Naive thymus-derived CD4-positive, alpha-beta T cell (primary cell): ENCODE data around the gene CLSTN2. TPM values are rescaled to one million over a fixed set of nuclear protein-coding genes. Genes with fewer than 3 reads are reported as not detected.

Experiments used
- ATAC-seq: fragments of 150-1000 bp; cut with Tn5 transposase; 2 replicates; pipeline ENCODE4 v1.10.0; 2021; ENCODE audit warnings: mild to moderate bottlenecking, moderate library complexity
- CTCF ChIA-PET: fragments of 350-600 bp; sonication (Branson Sonifier 250); formaldehyde crosslinking; loops from one replicate; lab custom pipeline; 2021; ENCODE audit warnings: antibody characterized with exemption; lab: Charles Lee
- POLR2A ChIA-PET: fragments of 350-600 bp; sonication (Branson Sonifier 250); formaldehyde crosslinking; loops from one replicate; lab custom pipeline; 2021; ENCODE audit warnings: antibody characterized with exemption, inconsistent platforms; lab: Charles Lee
- DNase-seq, 9 donors: peaks; one replicate each; pipeline versions ENCODE4 v3.0.0 to v3.0.0-alpha.2; 2020 to 2022; ENCODE audit warnings: mixed read lengths in 1 of 9
- H3K27ac ChIP-seq: one replicate; pipeline ENCODE4 v1.7.0; 2013; ENCODE audit warnings: mild to moderate bottlenecking, low read depth, low read length, moderate library complexity
- H3K27me3 ChIP-seq, 2 donors: one replicate each; pipeline ENCODE4 v1.7.0; 2013; ENCODE audit warnings: low read length in 2 of 2, mild to moderate bottlenecking in 2 of 2, moderate library complexity in 2 of 2; ENCODE audit not compliant: control insufficient read depth in 2 of 2, insufficient read depth in 2 of 2
- H3K36me3 ChIP-seq, 3 experiments: 1 replicate in 2 of 3; 2 replicates in 1 of 3; pipeline ENCODE4 v1.7.0; 2013; ENCODE audit warnings: low read length in 3 of 3, mild to moderate bottlenecking in 3 of 3, moderate library complexity in 1 of 3; ENCODE audit not compliant: insufficient read depth in 3 of 3, control insufficient read depth in 2 of 3
- H3K4me1 ChIP-seq, 2 donors: one replicate each; pipeline ENCODE4 v1.7.0; 2013; ENCODE audit warnings: low read length in 2 of 2, mild to moderate bottlenecking in 2 of 2, moderate library complexity in 1 of 2; ENCODE audit not compliant: control insufficient read depth in 2 of 2, insufficient read depth in 2 of 2
- H3K4me3 ChIP-seq: 2 replicates; pipeline ENCODE4 v1.7.0; 2013; ENCODE audit warnings: mild to moderate bottlenecking, low read length
- H3K9me3 ChIP-seq, 3 experiments: 1 replicate in 2 of 3; 2 replicates in 1 of 3; pipeline ENCODE4 v1.7.0; 2013; ENCODE audit warnings: low read length in 3 of 3; ENCODE audit not compliant: control insufficient read depth in 2 of 3
- H3K27ac Mint-ChIP-seq, 9 donors: one replicate each; pipeline ENCODE4 v1.8.0; 2020 to 2022; ENCODE audit warnings: mixed read lengths in 9 of 9, mild to moderate bottlenecking in 8 of 9, moderate library complexity in 5 of 9, inconsistent platforms in 2 of 9
- H3K27me3 Mint-ChIP-seq, 5 donors: one replicate each; pipeline ENCODE4 v1.8.0; 2021 to 2022; ENCODE audit warnings: mixed read lengths in 5 of 5, mild to moderate bottlenecking in 1 of 5
- H3K36me3 Mint-ChIP-seq, 5 donors: one replicate each; pipeline ENCODE4 v1.8.0; 2020 to 2022; ENCODE audit warnings: mixed read lengths in 5 of 5, mild to moderate bottlenecking in 3 of 5, inconsistent platforms in 1 of 5
- H3K4me1 Mint-ChIP-seq, 7 donors: one replicate each; pipeline ENCODE4 v1.8.0; 2020 to 2022; ENCODE audit warnings: mixed read lengths in 7 of 7, mild to moderate bottlenecking in 3 of 7, inconsistent platforms in 1 of 7
- H3K4me3 Mint-ChIP-seq, 10 donors: one replicate each; pipeline ENCODE4 v1.8.0; 2020 to 2022; ENCODE audit warnings: mild to moderate bottlenecking in 10 of 10, mixed read lengths in 10 of 10, moderate library complexity in 6 of 10, inconsistent platforms in 2 of 10
- H3K9me3 Mint-ChIP-seq, 11 donors: one replicate each; pipeline ENCODE4 v1.8.0; 2020 to 2022; ENCODE audit warnings: mixed read lengths in 11 of 11, mild to moderate bottlenecking in 4 of 11, inconsistent platforms in 1 of 11, moderate library complexity in 1 of 11
- intact Hi-C, 2 donors: fragments of 100-400 bp; cut with micrococcal nuclease; formaldehyde crosslinking; loops; one replicate each; pipeline ENCODE4 v1.15.1; 2023
- polyA plus RNA-seq, 2 donors: library from polyadenylated mRNA; unstranded; fragments of 300-500 nt; fragmentation: Illumina TruSeq; gene quantifications; one replicate each; pipeline ENCODE4 v1.2.3, GENCODE V29; 2021
- total RNA-seq, 6 experiments: library from RNA in 5 of 6; stranded (reverse) in 5 of 6; gene quantifications; 1 replicate in 5 of 6; 2 replicates in 1 of 6; pipeline ENCODE4 v1.2.3 and lab custom pipeline; 2021 to 2026

Gene CLSTN2
- total and polyA plus RNA-seq, 7 experiments from 2014 or later: 0.02 TPM; not detected in 6

- intact Hi-C loops: no loop called here
- Mint-ChIP-seq H3K36me3 (no peaks in the 10 kb centered on the region), H3K27me3 (peaks cover 0 to 14% (median 5%) of the 10 kb centered on the region in 5 donors), H3K4me3 (no peak overlapping the region), H3K4me1 (no peaks in the 10 kb centered on the region), H3K9me3 (peaks cover 0 to 2% (median 0%) of the 10 kb centered on the region in 11 donors), H3K27ac (no peak overlapping the region)
- Histone ChIP-seq H3K4me1 (no peaks in the 10 kb centered on the region), H3K4me3 (no peak overlapping the region), H3K27ac (no peak overlapping the region), H3K36me3 (no peaks in the 10 kb centered on the region), H3K27me3 (no peaks in the 10 kb centered on the region), H3K9me3 (no peaks in the 10 kb centered on the region)
- DNase-seq (no peak), ATAC-seq (no peak)
- ChIA-PET CTCF (no interaction called here), POLR2A (no interaction called here)
These were observed 218.1 kb downstream of the CLSTN2 start for GRCh38 chr3:140152851-140153639.

GRCh38 chr3:140153736-140154135, 218.8 kb downstream of the CLSTN2 start:
- Mint-ChIP-seq H3K27me3 (peaks cover 0 to 14% (median 5%) of the 10 kb centered on the region in 5 donors), H3K27ac (no peak overlapping the region), H3K9me3 (peaks cover 0 to 2% (median 0%) of the 10 kb centered on the region in 11 donors), H3K4me1 (no peaks in the 10 kb centered on the region), H3K36me3 (no peaks in the 10 kb centered on the region), H3K4me3 (no peak overlapping the region)
- Histone ChIP-seq H3K4me3 (no peak overlapping the region), H3K27me3 (no peaks in the 10 kb centered on the region), H3K27ac (no peak overlapping the region), H3K4me1 (no peaks in the 10 kb centered on the region), H3K9me3 (no peaks in the 10 kb centered on the region), H3K36me3 (no peaks in the 10 kb centered on the region)
- intact Hi-C loops: no loop called here
- ChIA-PET POLR2A (no interaction called here), CTCF (no interaction called here)
- DNase-seq (no peak), ATAC-seq (no peak)

GRCh38 chr3:140157161-140157560, 222.2 kb downstream of the CLSTN2 start:
- no peaks in the 10 kb centered on the region for H3K36me3 ChIP-seq
- no peak overlapping the region for H3K4me3 ChIP-seq
- no peak overlapping the region for H3K4me3 Mint-ChIP-seq
- intact Hi-C loops: no loop called here
- H3K27ac Mint-ChIP-seq: no peak overlapping the region
- ChIA-PET CTCF (no interaction called here), POLR2A (no interaction called here)
- H3K4me1 ChIP-seq: no peaks in the 10 kb centered on the region
- no peak overlapping the region for H3K27ac ChIP-seq
- DNase-seq (no peak), ATAC-seq (no peak)
- peaks cover 0 to 15% (median 7%) of the 10 kb centered on the region in 5 donors for H3K27me3 Mint-ChIP-seq
- H3K9me3 ChIP-seq: no peaks in the 10 kb centered on the region
- no peaks in the 10 kb centered on the region for H3K36me3 Mint-ChIP-seq
- H3K4me1 Mint-ChIP-seq: no peaks in the 10 kb centered on the region
- H3K27me3 ChIP-seq: peaks cover 0 to 2% of the 10 kb centered on the region in 2 donors
- H3K9me3 Mint-ChIP-seq: peaks cover 0 to 3% (median 0%) of the 10 kb centered on the region in 11 donors

- DNase-seq: no peak
- H3K4me3 Mint-ChIP-seq: no peak overlapping the region
- intact Hi-C loops: no loop called here
These were observed 224.7 kb downstream of the CLSTN2 start for GRCh38 chr3:140159646-140160045.

GRCh38 chr3:140160553-140160952, 225.6 kb downstream of the CLSTN2 start:
- H3K9me3 ChIP-seq: no peaks in the 10 kb centered on the region
- CTCF ChIA-PET: no interaction called here
- no peaks in the 10 kb centered on the region for H3K4me1 ChIP-seq
- H3K4me1 Mint-ChIP-seq: no peaks in the 10 kb centered on the region
- intact Hi-C loops: no loop called here
- peaks cover 0 to 3% of the 10 kb centered on the region in 2 donors for H3K27me3 ChIP-seq
- H3K36me3 Mint-ChIP-seq: no peaks in the 10 kb centered on the region
- H3K27ac ChIP-seq: no peak overlapping the region
- H3K4me3 ChIP-seq: no peak overlapping the region
- H3K4me3 Mint-ChIP-seq: no peak overlapping the region
- H3K9me3 Mint-ChIP-seq: peaks cover 0 to 7% (median 0%) of the 10 kb centered on the region in 11 donors
- H3K27ac Mint-ChIP-seq: no peak overlapping the region
- ATAC-seq (no peak), DNase-seq (no peak)
- POLR2A ChIA-PET: no interaction called here
- H3K36me3 ChIP-seq: no peaks in the 10 kb centered on the region
- peaks cover 0 to 21% (median 8%) of the 10 kb centered on the region in 5 donors for H3K27me3 Mint-ChIP-seq

More at GRCh38 chr3:140159646-140160045, 224.7 kb downstream of the CLSTN2 start:
- H3K4me1 Mint-ChIP-seq: no peaks in the 10 kb centered on the region
- Histone ChIP-seq H3K27me3 (peaks cover 0 to 3% of the 10 kb centered on the region in 2 donors), H3K36me3 (no peaks in the 10 kb centered on the region), H3K27ac (no peak overlapping the region), H3K4me3 (no peak overlapping the region), H3K4me1 (no peaks in the 10 kb centered on the region), H3K9me3 (no peaks in the 10 kb centered on the region)
- peaks cover 0 to 21% (median 8%) of the 10 kb centered on the region in 5 donors for H3K27me3 Mint-ChIP-seq
- H3K36me3 Mint-ChIP-seq: no peaks in the 10 kb centered on the region
- POLR2A ChIA-PET: no interaction called here
- CTCF ChIA-PET: no interaction called here
- no peak for ATAC-seq
- H3K9me3 Mint-ChIP-seq: peaks cover 0 to 5% (median 0%) of the 10 kb centered on the region in 11 donors
- no peak overlapping the region for H3K27ac Mint-ChIP-seq

- intact Hi-C loops: no loop called here
- H3K9me3 ChIP-seq: no peaks in the 10 kb centered on the region
These were observed 227.6 kb downstream of the CLSTN2 start for GRCh38 chr3:140162551-140162950.

More at GRCh38 chr3:140162551-140162950, 227.6 kb downstream of the CLSTN2 start:
- H3K4me1 ChIP-seq: no peaks in the 10 kb centered on the region
- ChIA-PET POLR2A (no interaction called here), CTCF (no interaction called here)
- peaks cover 0 to 17% (median 5%) of the 10 kb centered on the region in 5 donors for H3K27me3 Mint-ChIP-seq
- H3K36me3 ChIP-seq: no peaks in the 10 kb centered on the region
- peaks cover 0 to 3% of the 10 kb centered on the region in 2 donors for H3K27me3 ChIP-seq
- DNase-seq (no peak), ATAC-seq (no peak)
- H3K9me3 Mint-ChIP-seq: peaks cover 0 to 7% (median 0%) of the 10 kb centered on the region in 11 donors
- no peak overlapping the region for H3K4me3 Mint-ChIP-seq
- no peak overlapping the region for H3K27ac Mint-ChIP-seq
- H3K27ac ChIP-seq: no peak overlapping the region
- H3K4me3 ChIP-seq: no peak overlapping the region
- H3K4me1 Mint-ChIP-seq: no peaks in the 10 kb centered on the region
- H3K36me3 Mint-ChIP-seq: no peaks in the 10 kb centered on the region
